ENCODE results near the gene PRKCH.

PRKCH gene

DNA sequence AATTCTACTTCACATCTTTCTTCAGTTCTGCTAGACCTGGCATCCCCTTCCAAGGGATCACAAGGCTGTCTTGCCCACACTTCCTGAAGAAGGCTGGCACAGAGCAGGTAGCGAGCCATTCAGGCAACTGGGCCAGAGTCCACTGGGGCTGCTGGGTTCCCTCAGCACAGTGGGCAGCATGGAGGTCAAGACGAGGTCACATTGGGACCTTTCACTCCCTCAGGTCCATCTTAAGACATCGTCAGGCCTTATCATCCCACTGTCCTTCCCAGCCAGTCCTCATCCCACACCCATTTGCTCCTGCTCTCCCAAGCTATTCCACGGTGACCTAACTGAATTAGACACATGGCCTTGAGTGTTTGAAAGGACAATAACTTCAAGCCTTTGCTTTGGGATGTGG is 230.9 kb downstream of the PRKCH start:
- H3K4me3 ChIP-seq (ENCODE audit: low read depth, low read length): no peak overlapping the region

DNA sequence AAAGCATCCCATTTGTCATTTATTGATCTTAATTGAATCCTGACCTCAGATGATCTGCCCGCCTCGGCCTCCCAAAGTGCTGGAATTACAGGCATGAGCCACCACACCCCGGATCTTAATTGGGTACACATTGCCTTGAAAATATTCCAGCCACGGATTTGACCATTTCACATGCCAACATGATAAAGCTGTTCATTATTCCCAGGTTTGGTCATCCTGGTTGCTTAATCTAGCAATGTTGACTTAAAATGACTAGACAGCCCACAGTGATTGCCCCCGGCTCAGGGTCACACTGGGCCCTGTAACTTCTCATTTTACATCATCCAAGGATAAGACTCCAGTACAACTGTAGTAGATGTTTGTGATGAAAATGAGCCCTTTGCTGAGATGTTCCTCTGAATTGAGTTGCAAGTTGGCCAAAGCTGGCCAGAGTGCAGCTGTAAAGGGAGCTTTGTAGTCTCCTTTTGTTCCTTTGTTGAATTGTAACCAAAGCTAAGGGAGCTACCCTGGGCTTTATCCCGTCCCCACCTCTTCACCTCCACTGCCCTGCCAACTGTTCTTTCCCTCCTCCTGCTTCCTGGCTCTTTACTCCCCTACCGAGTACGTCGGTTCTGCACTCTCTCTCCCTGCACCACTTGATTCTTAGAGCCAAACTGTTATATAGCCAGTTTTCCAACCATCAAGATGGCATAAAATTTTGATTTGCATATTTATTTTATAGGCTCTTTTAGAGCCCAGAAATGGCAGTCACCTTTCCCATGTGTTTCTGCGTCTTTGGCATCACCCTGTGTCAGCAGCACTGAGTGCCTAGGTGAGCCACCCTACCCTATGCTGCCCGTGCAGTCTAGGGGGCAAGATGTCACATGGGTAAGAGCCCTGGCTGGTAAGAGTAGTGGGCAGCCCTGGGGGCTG is 232.6 kb downstream of the PRKCH start:
- H3K4me3 ChIP-seq (ENCODE audit: low read depth, low read length): no peak overlapping the region
- TF ChIP-seq, protein P1, sequence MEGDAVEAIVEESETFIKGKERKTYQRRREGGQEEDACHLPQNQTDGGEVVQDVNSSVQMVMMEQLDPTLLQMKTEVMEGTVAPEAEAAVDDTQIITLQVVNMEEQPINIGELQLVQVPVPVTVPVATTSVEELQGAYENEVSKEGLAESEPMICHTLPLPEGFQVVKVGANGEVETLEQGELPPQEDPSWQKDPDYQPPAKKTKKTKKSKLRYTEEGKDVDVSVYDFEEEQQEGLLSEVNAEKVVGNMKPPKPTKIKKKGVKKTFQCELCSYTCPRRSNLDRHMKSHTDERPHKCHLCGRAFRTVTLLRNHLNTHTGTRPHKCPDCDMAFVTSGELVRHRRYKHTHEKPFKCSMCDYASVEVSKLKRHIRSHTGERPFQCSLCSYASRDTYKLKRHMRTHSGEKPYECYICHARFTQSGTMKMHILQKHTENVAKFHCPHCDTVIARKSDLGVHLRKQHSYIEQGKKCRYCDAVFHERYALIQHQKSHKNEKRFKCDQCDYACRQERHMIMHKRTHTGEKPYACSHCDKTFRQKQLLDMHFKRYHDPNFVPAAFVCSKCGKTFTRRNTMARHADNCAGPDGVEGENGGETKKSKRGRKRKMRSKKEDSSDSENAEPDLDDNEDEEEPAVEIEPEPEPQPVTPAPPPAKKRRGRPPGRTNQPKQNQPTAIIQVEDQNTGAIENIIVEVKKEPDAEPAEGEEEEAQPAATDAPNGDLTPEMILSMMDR (IDR thresholded peaks at IDR 0.05; ENCODE audit: borderline replicate concordance, insufficient read depth, low read depth, low read length): no peak

More for the DNA sequence above, 230.9 kb downstream of the PRKCH start:
- TF ChIP-seq, protein P1 (IDR thresholded peaks at IDR 0.05; ENCODE audit: borderline replicate concordance, insufficient read depth, low read depth, low read length): no peak

DNA sequence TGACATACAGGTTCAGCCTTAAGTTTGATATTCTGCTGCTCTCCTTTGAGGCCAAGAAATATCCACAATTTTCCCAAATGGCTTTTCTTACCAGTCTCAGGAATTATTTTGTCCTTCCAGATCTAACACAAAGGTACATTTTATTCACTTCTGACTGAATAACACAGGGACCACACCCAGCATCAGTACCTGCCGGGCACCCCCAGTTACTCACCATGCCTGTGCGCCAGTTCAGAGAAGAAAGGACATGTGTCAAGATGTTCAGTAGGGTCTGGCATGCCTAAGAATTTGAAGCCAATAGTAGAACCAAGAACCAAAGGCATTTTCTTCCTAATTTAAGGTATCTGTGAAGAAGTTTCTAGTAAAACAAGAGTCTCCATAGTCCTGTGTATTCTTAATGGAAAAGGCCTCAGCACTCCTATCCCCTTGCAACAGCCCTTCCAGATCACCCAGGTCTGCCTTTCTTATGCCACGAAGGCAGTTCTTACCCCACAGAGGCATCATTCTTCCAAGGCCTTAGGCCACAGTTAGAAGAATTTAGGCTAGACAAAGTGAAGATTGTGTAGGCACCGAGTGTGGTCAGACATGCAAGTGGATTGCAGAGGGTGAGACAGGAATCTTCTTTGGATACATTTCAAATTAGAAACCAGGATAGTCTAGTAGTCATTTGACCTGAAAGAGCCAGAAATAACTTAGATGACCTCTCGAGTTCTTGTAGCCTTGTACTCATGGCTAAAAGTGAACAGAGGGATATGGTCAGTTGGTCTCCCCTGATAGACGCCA is 233.9 kb downstream of the PRKCH start:
- TF ChIP-seq, protein P1 (IDR thresholded peaks at IDR 0.05; ENCODE audit: borderline replicate concordance, insufficient read depth, low read depth, low read length): no peak
- H3K4me3 ChIP-seq (ENCODE audit: low read depth, low read length): no peak overlapping the region

DNA sequence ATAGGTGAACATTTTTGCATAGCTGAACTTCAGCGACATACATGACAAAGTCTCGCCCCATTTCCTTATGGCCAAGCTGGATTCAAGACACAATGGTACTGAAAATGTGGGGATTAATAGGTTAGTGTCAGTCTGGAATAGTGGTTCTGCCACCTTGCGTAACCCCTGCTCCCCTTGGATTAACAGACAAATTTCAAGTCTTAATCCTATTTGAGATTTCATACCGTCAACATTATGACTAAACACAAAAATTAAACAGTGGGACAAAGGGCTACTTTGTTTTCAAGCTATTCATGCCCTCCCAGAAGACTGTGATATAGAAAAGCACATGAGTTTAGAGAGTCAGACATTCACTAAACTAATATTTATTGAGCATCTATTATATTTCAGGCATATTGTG is 235.1 kb downstream of the PRKCH start:
- no peak overlapping the region for H3K4me3 ChIP-seq (ENCODE audit: low read depth, low read length)
- TF ChIP-seq, protein P1 (IDR thresholded peaks at IDR 0.05; ENCODE audit: borderline replicate concordance, insufficient read depth, low read depth, low read length): no peak

DNA sequence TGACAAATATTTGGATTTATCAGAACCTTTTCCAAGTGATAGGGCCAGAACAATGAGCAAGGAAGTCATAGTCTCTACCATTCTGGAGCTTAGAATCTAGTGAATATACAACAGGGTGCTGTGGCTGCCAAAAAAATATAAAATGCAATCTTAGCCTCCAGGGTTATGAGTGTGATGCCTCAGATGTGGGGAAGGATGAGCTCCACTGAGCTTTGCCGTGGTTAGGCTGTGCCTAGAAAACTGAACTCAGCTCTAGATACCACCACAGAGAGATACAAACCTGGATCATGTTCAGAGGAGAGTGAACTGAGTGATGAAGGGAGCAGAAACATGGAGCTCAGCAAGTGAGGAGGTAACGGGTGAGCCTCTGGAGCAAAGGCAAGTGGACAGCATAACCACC is 235.9 kb downstream of the PRKCH start:
- no peak overlapping the region for H3K4me3 ChIP-seq (ENCODE audit: low read depth, low read length)
- TF ChIP-seq, protein P1 (IDR thresholded peaks at IDR 0.05; ENCODE audit: borderline replicate concordance, insufficient read depth, low read depth, low read length): no peak

DNA sequence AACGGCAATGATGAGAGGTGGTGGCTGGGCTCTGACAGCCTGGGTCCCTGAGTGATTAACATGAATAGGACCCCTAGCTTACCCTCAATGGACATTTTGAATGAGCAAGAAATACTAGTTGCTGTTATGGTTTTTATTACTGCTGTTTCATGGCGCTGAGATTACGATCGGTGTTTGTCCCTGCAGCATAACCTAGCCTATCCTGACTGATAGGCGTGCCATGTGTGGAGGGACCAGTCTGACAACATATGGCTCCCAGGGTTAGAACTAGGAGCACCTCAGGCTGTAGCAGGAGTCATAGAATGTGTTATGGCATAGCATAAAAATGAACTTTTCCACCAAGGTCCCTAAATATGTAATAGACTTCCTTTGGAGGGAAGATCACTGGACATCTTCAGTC is 236.5 kb downstream of the PRKCH start:
- TF ChIP-seq, protein P1 (IDR thresholded peaks at IDR 0.05; ENCODE audit: borderline replicate concordance, insufficient read depth, low read depth, low read length): no peak
- no peak overlapping the region for H3K4me3 ChIP-seq (ENCODE audit: low read depth, low read length)
